Activated B cell treated with CpG ODN at 0.5 μM for 24 hours (primary cell): ENCODE measurements around the gene ERC1. TPM values are rescaled to one million over a fixed set of nuclear protein-coding genes. Genes with fewer than 3 reads are reported as not detected.

Source experiments
- ATAC-seq: fragments of 200-7000 bp; cut with Tn5 transposase; one replicate; pipeline ENCODE4 v1.10.0; 2021; ENCODE audit warnings: low read depth, mild to moderate bottlenecking, moderate library complexity
- CTCF ChIA-PET: fragments of 350-600 bp; sonication (Branson Sonifier 250); formaldehyde crosslinking; loops from one replicate; lab custom pipeline; 2021; ENCODE audit warnings: antibody characterized with exemption; lab: Charles Lee
- POLR2A ChIA-PET: fragments of 350-600 bp; sonication (Branson Sonifier 250); formaldehyde crosslinking; loops from one replicate; lab custom pipeline; 2021; ENCODE audit warnings: antibody characterized with exemption; lab: Charles Lee
- DNase-seq: peaks from one replicate; pipeline ENCODE4 v3.0.0; 2022
- H3K27ac Mint-ChIP-seq: one replicate; pipeline ENCODE4 v1.8.0; 2020; ENCODE audit warnings: mixed read lengths
- H3K27me3 Mint-ChIP-seq: one replicate; pipeline ENCODE4 v1.8.0; 2021; ENCODE audit warnings: mixed read lengths
- H3K36me3 Mint-ChIP-seq: one replicate; pipeline ENCODE4 v1.8.0; 2021; ENCODE audit warnings: low read depth, mixed read lengths
- H3K4me1 Mint-ChIP-seq: one replicate; pipeline ENCODE4 v1.8.0; 2021; ENCODE audit warnings: mixed read lengths
- H3K4me3 Mint-ChIP-seq: one replicate; pipeline ENCODE4 v1.8.0; 2020; ENCODE audit warnings: mild to moderate bottlenecking, mixed read lengths
- H3K9me3 Mint-ChIP-seq: one replicate; pipeline ENCODE4 v1.8.0; 2020; ENCODE audit warnings: mixed read lengths
- CTCF ChIP-seq: fragments of 200-600 bp; IDR thresholded peaks from one replicate; pipeline ENCODE4 v1.8.0; 2022; ENCODE audit warnings: antibody characterized with exemption, mild to moderate bottlenecking
- intact Hi-C: fragments of 100-400 bp; cut with micrococcal nuclease; formaldehyde crosslinking; loops from one replicate; pipeline ENCODE4 v1.15.1; 2024
- total RNA-seq: library from RNA; stranded (reverse); gene quantifications from 2 replicates; pipeline ENCODE4 v1.2.3, GENCODE V29; 2022

Gene ERC1
- total RNA-seq, 1 donor from 2014 or later: 57.0 TPM

- ATAC-seq (no peak), DNase-seq (no peak)
- Mint-ChIP-seq H3K9me3 (no peaks in the 10 kb centered on the region), H3K27ac (no peak overlapping the region), H3K36me3 (no peaks in the 10 kb centered on the region), H3K4me1 (no peaks in the 10 kb centered on the region), H3K4me3 (no peak overlapping the region), H3K27me3 (no peaks in the 10 kb centered on the region)
- intact Hi-C loops: no loop called here
- TF ChIP-seq CTCF: no peak
- ChIA-PET POLR2A (no interaction called here), CTCF (no interaction called here)
These were observed 21.2 kb upstream of the ERC1 start for GRCh38 chr12:969821-970220.

DNA sequence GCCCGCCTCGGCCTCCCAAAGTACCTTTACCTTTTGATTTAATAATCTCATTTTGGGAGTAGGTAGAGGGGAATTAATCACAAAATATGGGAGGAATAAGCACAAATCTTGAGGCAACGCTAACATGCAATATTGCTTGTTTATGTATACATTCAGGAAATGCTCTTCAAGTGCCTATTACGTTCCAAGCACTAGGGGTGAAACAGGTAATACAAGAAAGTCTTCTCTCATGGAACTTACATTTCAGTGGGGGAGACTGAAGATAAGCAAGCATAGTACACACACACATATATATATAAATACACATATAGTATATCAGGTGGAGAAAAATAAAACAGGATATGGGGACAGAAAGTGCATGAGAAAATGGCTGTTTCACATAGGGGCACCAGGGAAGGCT is 19.0 kb upstream of the ERC1 start:
- no peaks in the 10 kb centered on the region for H3K9me3 Mint-ChIP-seq
- POLR2A ChIA-PET: no interaction called here
- H3K36me3 Mint-ChIP-seq: no peaks in the 10 kb centered on the region
- CTCF ChIA-PET: no interaction called here
- H3K27ac Mint-ChIP-seq: no peak overlapping the region
- no peak for TF ChIP-seq CTCF
- ATAC-seq (no peak), DNase-seq (no peak)
- H3K4me1 Mint-ChIP-seq: no peaks in the 10 kb centered on the region
- intact Hi-C loops: no loop called here
- H3K4me3 Mint-ChIP-seq: no peak overlapping the region
- H3K27me3 Mint-ChIP-seq: no peaks in the 10 kb centered on the region

DNA sequence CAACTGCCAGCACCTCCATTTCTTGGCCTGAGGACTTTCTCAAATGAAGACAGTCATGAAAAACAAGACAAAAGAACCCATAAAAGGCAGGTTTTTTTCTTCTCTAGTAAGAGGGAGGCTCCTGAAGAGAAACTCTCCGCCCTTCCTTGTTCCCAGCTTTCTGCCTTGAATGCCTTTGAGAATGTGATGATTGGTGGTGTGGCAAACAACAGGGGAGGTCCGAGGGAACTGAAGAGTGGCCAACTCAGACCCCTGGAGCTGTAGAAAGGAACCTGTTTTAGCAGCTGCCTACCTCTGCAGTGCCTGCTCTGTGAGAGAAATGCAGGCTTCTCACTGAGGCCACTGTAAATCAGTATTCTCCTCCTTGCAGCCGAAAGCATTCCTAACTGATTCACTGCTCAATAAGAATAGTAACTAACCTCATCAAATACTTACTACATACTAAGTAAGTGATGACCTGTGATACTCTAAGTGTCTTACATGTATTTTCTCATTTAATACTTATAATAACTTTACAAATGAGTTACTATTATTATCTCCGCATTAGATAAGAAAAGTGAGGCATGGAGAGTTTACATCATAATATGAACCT is 16.7 kb upstream of the ERC1 start:
- no peak for TF ChIP-seq CTCF
- intact Hi-C loops: no loop called here
- ATAC-seq: no peak
- CTCF ChIA-PET: interaction anchor here (0.6 kb wide), 1 partner anchor 618 kb away, joined by 3 read pairs; no protein-coding TSS in a partner anchor
- H3K4me1 Mint-ChIP-seq: no peaks in the 10 kb centered on the region
- POLR2A ChIA-PET: no interaction called here
- DNase-seq: no peak
- no peaks in the 10 kb centered on the region for H3K27me3 Mint-ChIP-seq
- H3K27ac Mint-ChIP-seq: no peak overlapping the region
- no peaks in the 10 kb centered on the region for H3K36me3 Mint-ChIP-seq
- H3K4me3 Mint-ChIP-seq: no peak overlapping the region
- no peaks in the 10 kb centered on the region for H3K9me3 Mint-ChIP-seq

- no peak for ATAC-seq
- TF ChIP-seq CTCF: no peak
- H3K9me3 Mint-ChIP-seq: no peaks in the 10 kb centered on the region
- intact Hi-C loops: no loop called here
- no peak for DNase-seq
- no peaks in the 10 kb centered on the region for H3K4me1 Mint-ChIP-seq
- POLR2A ChIA-PET: interaction anchor here (1.6 kb wide), 1 partner anchor 14 kb away, joined by 4 read pairs; no protein-coding TSS in a partner anchor
- no peaks in the 10 kb centered on the region for H3K27me3 Mint-ChIP-seq
- H3K36me3 Mint-ChIP-seq: no peaks in the 10 kb centered on the region
- CTCF ChIA-PET: no interaction called here
- no peak overlapping the region for H3K4me3 Mint-ChIP-seq
- no peak overlapping the region for H3K27ac Mint-ChIP-seq
These were observed 14.4 kb upstream of the ERC1 start for GRCh38 chr12:976644-977043.

DNA sequence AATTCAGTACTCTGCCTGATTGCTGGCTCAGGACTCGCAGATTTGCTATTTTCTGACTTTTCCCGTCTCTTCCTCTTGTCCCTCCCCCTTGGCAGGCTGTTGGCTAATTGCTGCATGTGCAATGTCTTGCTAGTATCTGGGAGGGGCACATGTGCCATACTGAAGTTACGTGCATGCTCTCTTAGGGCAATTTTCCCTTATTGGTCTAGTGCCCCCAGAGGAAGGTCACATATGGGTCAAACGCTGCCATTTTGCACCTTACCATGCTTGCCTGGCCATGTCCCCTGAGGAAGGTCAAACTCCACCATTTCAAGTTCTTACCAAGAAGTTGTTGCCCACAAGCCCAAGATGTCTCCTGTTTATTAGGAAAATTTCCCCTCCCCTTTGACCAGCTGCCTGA is 13.9 kb upstream of the ERC1 start:
- Mint-ChIP-seq H3K4me3 (no peak overlapping the region), H3K9me3 (no peaks in the 10 kb centered on the region), H3K27me3 (no peaks in the 10 kb centered on the region), H3K27ac (no peak overlapping the region), H3K4me1 (no peaks in the 10 kb centered on the region), H3K36me3 (no peaks in the 10 kb centered on the region)
- DNase-seq (no peak), ATAC-seq (no peak)
- intact Hi-C loops: no loop called here
- ChIA-PET CTCF (no interaction called here), POLR2A (interaction anchor here (1.6 kb wide), 1 partner anchor 13 kb away, joined by 4 read pairs; no protein-coding TSS in a partner anchor)
- TF ChIP-seq CTCF: no peak
